Measurements from ENCODE around the gene PRADC1. TPM values are rescaled to one million over a fixed set of nuclear protein-coding genes. Genes with fewer than 3 reads are reported as not detected.

The PRADC1 gene
- total RNA-seq, 4 donors from 2014 or later: 14.4 to 31.5 (median 21.5) TPM

- TF ChIP-seq CTCF (IDR thresholded peaks at IDR 0.05) (no peak), EP300 (IDR thresholded peaks at IDR 0.05) (no peak), POLR2A (IDR thresholded peaks at IDR 0.05) (no peak)
Measured at GRCh38 chr2:73185965-73186364, 47.1 kb downstream of the PRADC1 start.

More at GRCh38 chr2:73185965-73186364, 47.1 kb downstream of the PRADC1 start:
- no peak overlapping the region for H3K4me3 ChIP-seq
- peaks cover 0 to 12% (median 0%) of the 10 kb centered on the region in 4 donors for H3K9me3 ChIP-seq
- H3K36me3 ChIP-seq: no peaks in the 10 kb centered on the region
- WGBS, 2 donors: 82 to 87% methylated on average over 2 of the region's 2 CpGs
- no peak for DNase-seq (ENCODE audit: low spot score in 2 of 2)
- H3K4me1 ChIP-seq: no peaks in the 10 kb centered on the region
- H3K27me3 ChIP-seq: peaks cover 0 to 21% of the 10 kb centered on the region in 2 donors
- no peak overlapping the region for H3K27ac ChIP-seq

Other genes with a start within 250 kb of the PRADC1 start
- gene SFXN5, start 161.5 kb downstream of the PRADC1 start, total RNA-seq: 10 to 100 TPM; 13.8 to 58.1 (median 21.7) TPM
- gene RAB11FIP5, start 120.3 kb downstream of the PRADC1 start, total RNA-seq: 10 to 100 TPM; 35.7 to 40.4 (median 39.4) TPM
- gene NOTO, start 30.7 kb downstream of the PRADC1 start, total RNA-seq: not detected
- 10 to 100 TPM; 13.8 to 32.4 (median 18.7) TPM for gene SMYD5, start 19.0 kb downstream of the PRADC1 start, total RNA-seq
- 100 to 1,000 TPM; 194 to 245 (median 212) TPM for gene CCT7, start 1.1 kb upstream of the PRADC1 start, total RNA-seq
- 10 to 100 TPM in 1 of 4 donors, 1 to 10 TPM in 2, under 1 TPM in 1; 0.84 to 13.9 (median 4.4) TPM for gene FBXO41, start 51.2 kb upstream of the PRADC1 start, total RNA-seq
- gene EGR4, start 60.3 kb upstream of the PRADC1 start, total RNA-seq: not detected
- 10 to 100 TPM; 38.0 to 57.3 (median 49.8) TPM for gene ALMS1, start 152.6 kb upstream of the PRADC1 start, total RNA-seq

All from tibial nerve (tissue), 4 donors.